NT2/D1 (cell line): Measurements from ENCODE around the gene PGGHG.

Experiments
- YY1 ChIP-seq: IDR thresholded peaks from 2 replicates; pipeline ENCODE4 v1.6.1; 2011; ENCODE audit not compliant: insufficient read length, insufficient read depth
- ZNF274 ChIP-seq: IDR thresholded peaks from 2 replicates; pipeline ENCODE4 v1.6.1; 2011; ENCODE audit warnings: mild to moderate bottlenecking, low read depth, low read length

DNA sequence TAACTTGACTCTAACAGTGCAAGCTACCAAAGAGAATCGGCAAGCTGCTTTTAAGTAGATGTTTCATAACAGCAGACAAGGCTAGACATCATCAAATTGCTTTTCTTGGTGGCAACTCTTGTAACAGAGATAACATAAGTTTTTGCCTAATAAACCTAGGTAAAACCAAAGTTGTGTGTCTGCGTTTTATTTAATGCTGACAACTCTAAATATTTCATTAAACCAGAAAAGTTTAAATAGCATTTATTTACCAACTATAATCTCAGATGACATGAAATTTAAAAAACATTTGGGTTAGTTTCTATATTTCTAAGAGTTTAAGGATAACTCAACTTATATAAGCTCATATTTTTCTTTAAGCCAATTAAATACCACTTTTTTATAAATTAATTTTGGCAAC, 51.0 kb downstream of the PGGHG start:
- no peak for TF ChIP-seq YY1
- no peak for TF ChIP-seq ZNF274
